Natural killer cell treated with Interleukin-12 subunit alpha and Interleukin-12 subunit beta and Interleukin-15 and Interleukin-18, amount 100 ng/mL, for 72 hours (primary cell): ENCODE measurements around the gene SDR9C7. TPM values are rescaled to one million over a fixed set of nuclear protein-coding genes. Genes with fewer than 3 reads are reported as not detected.

Experiments used
- total RNA-seq, 2 donors: library from RNA; stranded (reverse); gene quantifications; one replicate each; pipeline ENCODE4 v1.2.3, GENCODE V29; 2022

Gene SDR9C7
- total RNA-seq, 2 donors from 2014 or later, result not detected

Other genes starting within 250 kb of the SDR9C7 start
- 100 to 1,000 TPM; 201 to 270 TPM for gene PTGES3, start 246.1 kb downstream of the SDR9C7 start, total RNA-seq
- 100 to 1,000 TPM; 322 to 563 TPM for gene NACA, start 209.1 kb downstream of the SDR9C7 start, total RNA-seq
- 10 to 100 TPM; 33.2 to 43.5 TPM for gene PRIM1, start 182.1 kb downstream of the SDR9C7 start, total RNA-seq
- gene HSD17B6, start 171.1 kb downstream of the SDR9C7 start, total RNA-seq, result 1 to 10 TPM; 1.0 to 2.7 TPM
- under 1 TPM; 0.52 to 0.78 TPM for gene RDH16, start 23.2 kb upstream of the SDR9C7 start, total RNA-seq
- 10 to 100 TPM in 1 of 2 donors, 1 to 10 TPM in 1; 8.1 to 12.1 TPM for gene ZBTB39, start 72.1 kb upstream of the SDR9C7 start, total RNA-seq
- under 1 TPM in 1 of 2 donors, not detected in 1; 0.45 TPM for gene TAC3, start 82.1 kb upstream of the SDR9C7 start, total RNA-seq
- 1 to 10 TPM in 1 of 2 donors, under 1 TPM in 1; 0.48 to 2.5 TPM for gene MYO1A, start 115.7 kb upstream of the SDR9C7 start, total RNA-seq
- gene NEMP1, start 144.4 kb upstream of the SDR9C7 start, total RNA-seq, result 10 to 100 TPM; 25.5 to 34.1 TPM
- 1 to 10 TPM; 7.7 to 8.0 TPM for gene NAB2, start 154.7 kb upstream of the SDR9C7 start, total RNA-seq
- 100 to 1,000 TPM; 158 to 198 TPM for gene STAT6, start 177.0 kb upstream of the SDR9C7 start, total RNA-seq
- under 1 TPM; 0.42 to 0.45 TPM for gene LRP1, start 194.1 kb upstream of the SDR9C7 start, total RNA-seq
- gene LRP1-AS, start 213.2 kb upstream of the SDR9C7 start, total RNA-seq, result not detected